IMR-90 (cell line): Measurements from ENCODE around the gene MAML2. TPM values are rescaled to one million over a fixed set of nuclear protein-coding genes. Genes with fewer than 3 reads are reported as not detected.

Experiments used
- ATAC-seq: fragments of 200-7000 bp; cut with Tn5 transposase; 2 replicates; pipeline ENCODE4 v1.9.1; 2020; ENCODE audit warnings: low read depth, mild to moderate bottlenecking, moderate library complexity
- BruUV-seq: library from RNA; stranded (reverse); fragments of 400-500 nt; replicated peaks from 2 replicates; lab custom pipeline; 2021; lab: Mats Ljungman, UMichigan
- CTCF ChIA-PET: fragments of 300-600 bp; formaldehyde crosslinking; extraction: SDS; loops from one replicate; lab custom pipeline; 2021; ENCODE audit warnings: antibody characterized with exemption; lab: Yijun Ruan, JAX
- POLR2A ChIA-PET: fragments of 300-600 bp; sonication (Branson Sonifier 250); formaldehyde crosslinking; loops from one replicate; lab custom pipeline; 2022; ENCODE audit warnings: antibody characterized with exemption; ENCODE audit not compliant: unreplicated experiment; lab: Charles Lee
- DNase-seq: peaks from one replicate; pipeline ENCODE4 v3.0.0; 2013
- H2AFZ ChIP-seq: replicated peaks from 2 replicates; pipeline ENCODE3; 2013; ENCODE audit warnings: low read length, mild to moderate bottlenecking; ENCODE audit not compliant: poor library complexity
- H2AK5ac ChIP-seq: 2 replicates; pipeline ENCODE4 v1.6.1; 2013; ENCODE audit warnings: low read depth, low read length, inconsistent platforms
- H2AK9ac ChIP-seq: replicated peaks from 2 replicates; pipeline ENCODE3; 2013; ENCODE audit warnings: mild to moderate bottlenecking, low read depth, low read length, moderate library complexity; ENCODE audit not compliant: poor library complexity
- H2BK120ac ChIP-seq: 2 replicates; pipeline ENCODE4 v1.6.1; 2013; ENCODE audit warnings: low read depth, low read length, inconsistent platforms
- H2BK15ac ChIP-seq: 3 replicates; pipeline ENCODE4 v1.6.1; 2013; ENCODE audit warnings: low read depth, low read length, inconsistent platforms
- H2BK20ac ChIP-seq: 2 replicates; pipeline ENCODE4 v1.6.1; 2013; ENCODE audit warnings: low read depth, mild to moderate bottlenecking, inconsistent platforms, low read length, moderate library complexity
- H2BK5ac ChIP-seq: 2 replicates; pipeline ENCODE4 v1.6.1; 2013; ENCODE audit warnings: mild to moderate bottlenecking, low read depth, low read length, inconsistent platforms; ENCODE audit not compliant: poor library complexity, severe bottlenecking
- H3K14ac ChIP-seq: replicated peaks from 2 replicates; pipeline ENCODE4 v1.6.1; 2013; ENCODE audit warnings: low read depth, low read length, inconsistent platforms
- H3K18ac ChIP-seq: 2 replicates; pipeline ENCODE4 v1.6.1; 2013; ENCODE audit warnings: low read depth, low read length, control low read depth
- H3K23ac ChIP-seq: 2 replicates; pipeline ENCODE4 v1.6.1; 2013; ENCODE audit warnings: low read depth, low read length, inconsistent platforms
- H3K27ac ChIP-seq: 2 replicates; pipeline ENCODE4 v1.5.1; 2013; ENCODE audit warnings: mild to moderate bottlenecking, control low read depth, low read length; ENCODE audit not compliant: insufficient read depth
- H3K27me3 ChIP-seq: 2 replicates; pipeline ENCODE4 v1.6.1; 2013; ENCODE audit warnings: low read length; ENCODE audit not compliant: control insufficient read depth, insufficient read depth
- H3K36me3 ChIP-seq: 2 replicates; pipeline ENCODE4 v1.6.1; 2013; ENCODE audit warnings: low read length, mixed read lengths; ENCODE audit not compliant: control insufficient read depth, insufficient read depth
- H3K4ac ChIP-seq: 2 replicates; pipeline ENCODE4 v1.6.1; 2013; ENCODE audit warnings: low read depth, low read length, inconsistent platforms
- H3K4me1 ChIP-seq: 2 replicates; pipeline ENCODE4 v1.6.1; 2013; ENCODE audit warnings: low read length, mixed read lengths; ENCODE audit not compliant: control insufficient read depth, insufficient read depth
- H3K4me2 ChIP-seq: 2 replicates; pipeline ENCODE4 v1.6.1; 2013; ENCODE audit warnings: low read depth, mild to moderate bottlenecking, control low read depth, low read length, moderate library complexity
- H3K4me3 ChIP-seq: 2 replicates; pipeline ENCODE4 v1.5.1; 2013; ENCODE audit warnings: low read depth, mild to moderate bottlenecking, control low read depth, low read length, moderate library complexity; ENCODE audit not compliant: insufficient read depth
- H3K56ac ChIP-seq: 2 replicates; pipeline ENCODE4 v1.6.1; 2013; ENCODE audit warnings: low read length, inconsistent platforms; ENCODE audit not compliant: insufficient read depth; ENCODE audit errors: extremely low read depth
- H3K79me1 ChIP-seq, 2 experiments: 2 replicates each; pipeline ENCODE4 v1.6.1; 2013; ENCODE audit warnings: low read length in 2 of 2, inconsistent platforms in 1 of 2, low read depth in 1 of 2
- H3K9ac ChIP-seq: 2 replicates; pipeline ENCODE4 v1.6.1; 2013; ENCODE audit warnings: low read depth, low read length, control low read depth
- H3K9me1 ChIP-seq: 2 replicates; pipeline ENCODE4 v1.6.1; 2013; ENCODE audit warnings: low read length, inconsistent platforms; ENCODE audit not compliant: insufficient read depth
- H3K9me3 ChIP-seq: 2 replicates; pipeline ENCODE4 v1.6.1; 2013; ENCODE audit warnings: low read length; ENCODE audit not compliant: control insufficient read depth, insufficient read depth
- H4K20me1 ChIP-seq: 2 replicates; pipeline ENCODE4 v1.6.1; 2013; ENCODE audit warnings: low read length, inconsistent platforms; ENCODE audit not compliant: insufficient read depth
- H4K5ac ChIP-seq: 2 replicates; pipeline ENCODE4 v1.6.1; 2013; ENCODE audit warnings: mild to moderate bottlenecking, low read depth, low read length, control low read depth
- H4K8ac ChIP-seq, 2 experiments: 2 replicates each; pipeline ENCODE4 v1.6.1; 2013; ENCODE audit warnings: low read depth in 2 of 2, low read length in 2 of 2, control low read depth in 1 of 2, inconsistent platforms in 1 of 2
- H4K91ac ChIP-seq: 2 replicates; pipeline ENCODE4 v1.6.1; 2013; ENCODE audit warnings: low read depth, low read length, inconsistent platforms; ENCODE audit not compliant: insufficient read depth
- CEBPB ChIP-seq: IDR thresholded peaks from 2 replicates; pipeline ENCODE4 v1.6.1; 2012; ENCODE audit warnings: low read depth, low read length, improper control_type of control experiment
- FOS ChIP-seq: fragments of 150-350 bp; IDR thresholded peaks from 2 replicates; pipeline ENCODE4 v1.6.1; 2016; ENCODE audit warnings: low read depth, low read length
- MXI1 ChIP-seq: IDR thresholded peaks from 2 replicates; pipeline ENCODE4 v1.6.1; 2012; ENCODE audit warnings: low read depth, mild to moderate bottlenecking, low read length, moderate library complexity, borderline replicate concordance
- NFE2L2 ChIP-seq: fragments of 150-350 bp; IDR thresholded peaks from 2 replicates; pipeline ENCODE4 v1.6.1; 2016; ENCODE audit warnings: low read depth, mild to moderate bottlenecking, low read length
- dilution Hi-C: fragments of 300-500 bp; cut with HindIII; formaldehyde crosslinking; loops from one replicate; pipeline ENCODE4 v1.14.3; 2018; ENCODE audit warnings: low sequenced_read_pairs; ENCODE audit not compliant: unreplicated experiment
- in situ Hi-C: fragments of 300-500 bp; cut with MboI; formaldehyde crosslinking; loops from 3 replicates; pipeline ENCODE4 v1.14.3; 2019; ENCODE audit warnings: low sequenced_read_pairs, inconsistent platforms, mixed read lengths
- intact Hi-C: fragments of 100-400 bp; cut with micrococcal nuclease; formaldehyde crosslinking; loops from 2 replicates; pipeline ENCODE4 v1.10.0; 2022
- polyA plus RNA-seq, 3 experiments: library from polyadenylated mRNA; depleted of rRNA; stranded (reverse); fragments of >200 nt; gene quantifications; 2 replicates each; pipeline ENCODE4 v1.2.3, GENCODE V29; 2012; ENCODE audit warnings: low replicate concordance in 1 of 3
- total RNA-seq: library from RNA; depleted of rRNA; stranded (reverse); fragments of >200 nt; gene quantifications from 2 replicates; pipeline ENCODE4 v1.2.3, GENCODE V29; 2012
- TF ChIP-seq, protein P1 (sequence below): conservative IDR thresholded peaks from 2 replicates; pipeline ENCODE4 v1.5.1; 2012; ENCODE audit warnings: mild to moderate bottlenecking, low read depth, low read length, improper control_type of control experiment

The MAML2 gene
- total and polyA plus RNA-seq, 2 of the 4 experiments (the other 2 are of a cell fraction), result 15.0 to 19.5 TPM

DNA sequence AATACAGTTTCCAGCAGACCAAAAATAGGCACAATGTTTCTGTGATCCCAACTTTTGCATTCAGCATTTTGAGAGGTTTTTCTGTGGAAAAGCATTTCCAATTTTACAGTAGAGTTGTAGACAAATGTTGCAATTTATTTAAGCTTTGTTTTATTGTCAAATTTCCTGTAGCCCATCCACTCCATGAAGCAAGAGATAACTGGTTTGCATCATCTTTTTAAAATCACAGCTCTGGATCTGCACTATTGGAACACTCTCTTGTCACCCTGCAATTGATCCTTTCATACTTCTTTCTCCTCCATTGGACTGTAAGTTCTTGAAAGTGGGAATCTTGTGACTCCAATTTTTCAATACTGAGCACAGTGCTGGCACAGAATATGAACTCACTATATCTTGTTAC lies 86.0 kb downstream of the MAML2 start:
- H3K9me3 ChIP-seq, result no peaks in the 10 kb centered on the region
- intact Hi-C loops, result loop anchor here (5.0 kb wide), 1 partner anchor 85 kb away; the partner anchor contains the start of gene MAML2
- peak overlapping the region; percentile 82 for H3K14ac ChIP-seq
- ChIA-PET CTCF (interaction anchor here (0.6 kb wide), 1 partner anchor 30 kb away, joined by 7 read pairs; no protein-coding TSS in a partner anchor), POLR2A (interaction anchor here (0.5 kb wide), 1 partner anchor 29 kb away, joined by 5 read pairs; no protein-coding TSS in a partner anchor)
- peak overlapping the region; percentile 48; the same call in 1 of the 2 replicates for H4K91ac ChIP-seq
- peaks cover 22% of the 10 kb centered on the region for H3K4me1 ChIP-seq
- peak overlapping the region; percentile 52 for H3K56ac ChIP-seq
- H3K36me3 ChIP-seq, result no peaks in the 10 kb centered on the region; the same call in 1 of the 2 replicates
- H4K20me1 ChIP-seq, result no peaks in the 10 kb centered on the region
- in situ Hi-C loops, result no loop called here
- peak overlapping the region; percentile 90 for H2BK5ac ChIP-seq
- H3K4ac ChIP-seq, result peak overlapping the region; percentile 36; the same call in 1 of the 2 replicates
- H3K4me2 ChIP-seq, result peak overlapping the region; percentile 55; the same call in 1 of the 2 replicates
- no peak overlapping the region for H3K4me3 ChIP-seq
- H3K79me1 ChIP-seq, result peaks cover 37 to 91% of the 10 kb centered on the region in 2 experiments
- no peak overlapping the region for H2AFZ ChIP-seq
- dilution Hi-C loops, result no loop called here
- peak overlapping the region; percentile 32; the same call in 1 of the 2 replicates for H3K27ac ChIP-seq
- ATAC-seq, result no peak
- H4K5ac ChIP-seq, result peak overlapping the region; percentile 64
- peaks cover 17% of the 10 kb centered on the region for H3K9me1 ChIP-seq
- no peak for DNase-seq
- BruUV-seq, result no TSS peak
- H2BK15ac ChIP-seq, result peak overlapping the region; percentile 55; the same call in 1 of the 3 replicates
- TF ChIP-seq MXI1 (no peak), CEBPB (peak; percentile 43; the same call in 1 of the 2 replicates), NFE2L2 (no peak), FOS (no peak)
- TF ChIP-seq, protein P1, sequence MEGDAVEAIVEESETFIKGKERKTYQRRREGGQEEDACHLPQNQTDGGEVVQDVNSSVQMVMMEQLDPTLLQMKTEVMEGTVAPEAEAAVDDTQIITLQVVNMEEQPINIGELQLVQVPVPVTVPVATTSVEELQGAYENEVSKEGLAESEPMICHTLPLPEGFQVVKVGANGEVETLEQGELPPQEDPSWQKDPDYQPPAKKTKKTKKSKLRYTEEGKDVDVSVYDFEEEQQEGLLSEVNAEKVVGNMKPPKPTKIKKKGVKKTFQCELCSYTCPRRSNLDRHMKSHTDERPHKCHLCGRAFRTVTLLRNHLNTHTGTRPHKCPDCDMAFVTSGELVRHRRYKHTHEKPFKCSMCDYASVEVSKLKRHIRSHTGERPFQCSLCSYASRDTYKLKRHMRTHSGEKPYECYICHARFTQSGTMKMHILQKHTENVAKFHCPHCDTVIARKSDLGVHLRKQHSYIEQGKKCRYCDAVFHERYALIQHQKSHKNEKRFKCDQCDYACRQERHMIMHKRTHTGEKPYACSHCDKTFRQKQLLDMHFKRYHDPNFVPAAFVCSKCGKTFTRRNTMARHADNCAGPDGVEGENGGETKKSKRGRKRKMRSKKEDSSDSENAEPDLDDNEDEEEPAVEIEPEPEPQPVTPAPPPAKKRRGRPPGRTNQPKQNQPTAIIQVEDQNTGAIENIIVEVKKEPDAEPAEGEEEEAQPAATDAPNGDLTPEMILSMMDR, result no peak
- no peaks in the 10 kb centered on the region for H3K27me3 ChIP-seq
- H2BK20ac ChIP-seq, result peak overlapping the region; percentile 62
- peak overlapping the region; percentile 21 to 84; a peak in 3 of 4 replicates for H4K8ac ChIP-seq
- H3K9ac ChIP-seq, result no peak overlapping the region; the same call in 1 of the 2 replicates
- H3K18ac ChIP-seq, result peak overlapping the region; percentile 33; the same call in 1 of the 2 replicates
- H2AK5ac ChIP-seq, result peak overlapping the region; percentile 24; the same call in 1 of the 2 replicates
- H3K23ac ChIP-seq, result peak overlapping the region; percentile 83; the same call in 1 of the 2 replicates
- peak overlapping the region; percentile 87 for H2BK120ac ChIP-seq
- H2AK9ac ChIP-seq, result no peak overlapping the region
